ENCODE measurements around the gene VRK1. TPM values are rescaled to one million over a fixed set of nuclear protein-coding genes. Genes with fewer than 3 reads are reported as not detected.

Gene VRK1
- total RNA-seq, 1 donor from 2014 or later: 9.3 TPM

DNA sequence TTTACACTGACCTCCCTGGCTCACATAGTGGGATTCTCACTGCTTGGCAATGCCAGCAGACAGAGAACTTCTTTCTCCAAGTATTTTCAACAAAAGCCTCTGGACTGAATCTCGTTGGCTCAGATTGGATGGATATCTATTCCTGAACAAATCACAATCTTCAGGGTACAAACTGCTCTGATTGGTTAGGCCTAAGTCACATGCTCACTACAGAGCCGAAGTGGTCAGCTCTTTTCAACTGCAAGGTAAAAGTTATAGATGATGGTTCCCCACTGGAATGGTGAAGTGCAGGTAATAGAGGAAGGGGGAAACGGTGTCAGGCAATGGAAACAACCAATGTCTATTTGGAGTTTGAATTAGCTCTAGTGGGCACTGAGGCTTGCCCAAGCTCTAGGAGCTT lies 16.7 kb upstream of the VRK1 start:
- TF ChIP-seq, protein P1, sequence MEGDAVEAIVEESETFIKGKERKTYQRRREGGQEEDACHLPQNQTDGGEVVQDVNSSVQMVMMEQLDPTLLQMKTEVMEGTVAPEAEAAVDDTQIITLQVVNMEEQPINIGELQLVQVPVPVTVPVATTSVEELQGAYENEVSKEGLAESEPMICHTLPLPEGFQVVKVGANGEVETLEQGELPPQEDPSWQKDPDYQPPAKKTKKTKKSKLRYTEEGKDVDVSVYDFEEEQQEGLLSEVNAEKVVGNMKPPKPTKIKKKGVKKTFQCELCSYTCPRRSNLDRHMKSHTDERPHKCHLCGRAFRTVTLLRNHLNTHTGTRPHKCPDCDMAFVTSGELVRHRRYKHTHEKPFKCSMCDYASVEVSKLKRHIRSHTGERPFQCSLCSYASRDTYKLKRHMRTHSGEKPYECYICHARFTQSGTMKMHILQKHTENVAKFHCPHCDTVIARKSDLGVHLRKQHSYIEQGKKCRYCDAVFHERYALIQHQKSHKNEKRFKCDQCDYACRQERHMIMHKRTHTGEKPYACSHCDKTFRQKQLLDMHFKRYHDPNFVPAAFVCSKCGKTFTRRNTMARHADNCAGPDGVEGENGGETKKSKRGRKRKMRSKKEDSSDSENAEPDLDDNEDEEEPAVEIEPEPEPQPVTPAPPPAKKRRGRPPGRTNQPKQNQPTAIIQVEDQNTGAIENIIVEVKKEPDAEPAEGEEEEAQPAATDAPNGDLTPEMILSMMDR (IDR thresholded peaks at IDR 0.05): no peak

DNA sequence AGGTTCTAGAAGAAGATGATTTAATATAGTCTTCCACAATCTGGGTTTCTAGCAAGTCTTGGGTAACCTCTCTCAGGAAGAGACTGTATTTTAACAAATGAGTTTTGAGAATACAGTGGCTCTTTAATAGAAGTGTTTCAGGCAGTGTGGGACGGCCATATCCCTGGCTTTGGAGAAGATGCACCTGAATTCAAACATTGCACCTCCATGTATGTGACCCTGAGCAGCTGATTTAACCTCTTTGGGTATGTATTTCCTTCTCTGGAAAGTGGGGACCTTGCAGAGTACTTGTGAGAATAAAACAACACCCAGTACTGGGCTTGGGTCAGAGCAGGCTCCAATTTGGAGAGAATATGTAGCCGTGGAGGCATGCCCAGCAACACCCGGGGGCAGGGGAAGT lies 15.8 kb upstream of the VRK1 start:
- Mint-ChIP-seq H3K27me3 (ENCODE audit: low read depth) (peaks cover 6% of the 10 kb centered on the region), H3K27ac (ENCODE audit: unreplicated experiment) (no peak overlapping the region), H3K9me3 (ENCODE audit: low read depth) (no peaks in the 10 kb centered on the region), H3K4me1 (ENCODE audit: low read depth) (no peaks in the 10 kb centered on the region), H3K4me3 (ENCODE audit: unreplicated experiment) (no peak overlapping the region), H3K36me3 (ENCODE audit: low read depth) (no peaks in the 10 kb centered on the region)
- DNase-seq (ENCODE audit: low spot score): no peak
- TF ChIP-seq, protein P1 (IDR thresholded peaks at IDR 0.05): no peak

More for the DNA sequence above, 16.7 kb upstream of the VRK1 start:
- H3K27ac Mint-ChIP-seq (ENCODE audit: unreplicated experiment): no peak overlapping the region
- no peaks in the 10 kb centered on the region for H3K9me3 Mint-ChIP-seq (ENCODE audit: low read depth)
- H3K36me3 Mint-ChIP-seq (ENCODE audit: low read depth): no peaks in the 10 kb centered on the region
- no peak overlapping the region for H3K4me3 Mint-ChIP-seq (ENCODE audit: unreplicated experiment)
- H3K27me3 Mint-ChIP-seq (ENCODE audit: low read depth): peaks cover under 1% of the 10 kb centered on the region
- no peaks in the 10 kb centered on the region for H3K4me1 Mint-ChIP-seq (ENCODE audit: low read depth)
- DNase-seq (ENCODE audit: low spot score): no peak

DNA sequence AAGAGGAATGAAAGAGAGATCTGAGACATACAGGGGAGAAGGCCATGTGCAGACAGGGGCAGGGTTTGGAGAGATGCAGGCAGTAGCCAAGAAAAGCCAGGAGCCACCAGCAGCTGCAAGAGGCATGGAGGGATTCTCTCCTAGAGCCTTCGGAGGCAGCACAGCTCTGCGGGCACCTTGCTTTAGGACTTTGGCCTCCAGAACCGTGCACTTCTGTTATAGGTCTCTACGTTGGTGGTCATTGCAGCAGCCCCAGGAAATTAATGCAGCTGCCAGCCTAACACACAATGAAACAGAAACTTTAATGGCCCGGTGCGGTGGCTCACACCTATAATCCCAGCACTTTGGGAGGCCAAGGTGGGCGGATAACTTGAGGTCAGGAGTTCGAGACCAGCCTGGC lies 14.7 kb upstream of the VRK1 start:
- TF ChIP-seq, protein P1 (IDR thresholded peaks at IDR 0.05): no peak
- Mint-ChIP-seq H3K36me3 (ENCODE audit: low read depth) (no peaks in the 10 kb centered on the region), H3K27ac (ENCODE audit: unreplicated experiment) (no peak overlapping the region), H3K9me3 (ENCODE audit: low read depth) (no peaks in the 10 kb centered on the region), H3K27me3 (ENCODE audit: low read depth) (peaks cover 9% of the 10 kb centered on the region), H3K4me1 (ENCODE audit: low read depth) (no peaks in the 10 kb centered on the region), H3K4me3 (ENCODE audit: unreplicated experiment) (no peak overlapping the region)
- DNase-seq (ENCODE audit: low spot score): no peak

DNA sequence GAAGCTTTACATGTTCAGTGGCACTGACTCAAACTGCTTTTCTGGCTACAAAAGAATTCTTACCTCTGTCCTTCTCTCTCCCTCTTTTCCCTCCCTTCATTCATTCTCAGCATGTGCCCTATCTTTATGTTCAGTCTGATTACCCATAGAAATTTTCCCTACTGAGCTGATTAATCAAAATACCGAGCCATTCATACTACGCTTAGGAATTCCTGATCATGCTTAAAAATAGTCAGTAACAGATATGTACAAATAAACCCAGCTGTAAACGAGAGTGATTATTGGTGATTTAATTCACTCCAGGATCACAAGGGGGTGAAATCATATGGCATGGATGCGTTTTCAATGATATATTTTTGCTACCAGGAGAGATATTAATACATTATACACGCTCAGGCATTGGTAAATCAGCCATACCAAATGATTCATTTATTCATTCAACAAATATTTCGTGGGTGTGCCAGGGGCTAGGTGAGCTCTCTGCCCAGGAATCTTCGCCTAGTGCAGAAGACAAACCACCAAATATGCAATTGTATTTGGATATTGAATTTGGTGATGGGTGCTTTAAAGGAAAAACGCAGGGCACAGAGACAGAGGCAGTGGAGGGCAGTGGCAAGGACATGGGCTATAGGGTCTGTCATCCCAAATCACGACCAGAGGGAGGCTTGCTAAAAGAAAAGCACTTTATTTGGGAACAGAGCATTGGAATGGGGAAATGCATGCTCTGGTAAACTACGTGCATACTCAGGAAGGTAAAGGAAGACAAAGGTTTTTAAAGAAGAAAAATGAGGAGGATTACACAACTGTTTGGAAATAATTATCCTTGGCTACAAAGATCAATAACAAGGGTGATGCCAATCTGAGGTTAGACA lies 13.9 kb upstream of the VRK1 start:
- no peak for DNase-seq (ENCODE audit: low spot score)
- Mint-ChIP-seq H3K27ac (ENCODE audit: unreplicated experiment) (no peak overlapping the region), H3K27me3 (ENCODE audit: low read depth) (peaks cover 9% of the 10 kb centered on the region), H3K4me3 (ENCODE audit: unreplicated experiment) (no peak overlapping the region), H3K36me3 (ENCODE audit: low read depth) (no peaks in the 10 kb centered on the region), H3K9me3 (ENCODE audit: low read depth) (no peaks in the 10 kb centered on the region), H3K4me1 (ENCODE audit: low read depth) (no peaks in the 10 kb centered on the region)
- TF ChIP-seq, protein P1 (IDR thresholded peaks at IDR 0.05): no peak

DNA sequence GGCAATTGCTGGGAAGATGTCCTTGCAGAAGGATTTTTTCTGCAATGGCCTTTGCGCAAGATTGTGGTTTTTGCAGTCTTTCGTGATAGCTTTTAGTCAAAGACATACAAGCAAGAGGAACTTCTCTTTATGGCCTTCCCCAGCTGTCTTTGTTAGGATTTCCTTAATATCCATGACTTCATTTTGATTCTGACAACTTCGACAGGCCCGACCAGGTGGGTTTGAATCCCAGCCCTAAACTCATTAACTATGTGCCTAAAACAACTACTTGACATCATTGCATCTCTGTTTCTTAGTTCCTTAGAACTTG lies 13.3 kb upstream of the VRK1 start:
- Mint-ChIP-seq H3K27ac (ENCODE audit: unreplicated experiment) (no peak overlapping the region), H3K4me3 (ENCODE audit: unreplicated experiment) (no peak overlapping the region), H3K36me3 (ENCODE audit: low read depth) (no peaks in the 10 kb centered on the region), H3K4me1 (ENCODE audit: low read depth) (no peaks in the 10 kb centered on the region), H3K27me3 (ENCODE audit: low read depth) (peaks cover 9% of the 10 kb centered on the region), H3K9me3 (ENCODE audit: low read depth) (no peaks in the 10 kb centered on the region)
- TF ChIP-seq, protein P1 (IDR thresholded peaks at IDR 0.05): no peak
- DNase-seq (ENCODE audit: low spot score): no peak
